Cardiac muscle cell (in vitro differentiated cells and primary cell): Measurements from ENCODE around the gene SLC38A7. TPM values are rescaled to one million over a fixed set of nuclear protein-coding genes. Genes with fewer than 3 reads are reported as not detected.

ENCODE experiments used
- DNase-seq, 2 donors: peaks; one replicate each; pipeline versions ENCODE4 v3.0.0 to v3.0.0-alpha.2; 2010 to 2017; ENCODE audit warnings: low read depth in 1 of 2, low spot score in 1 of 2
- H3K27ac ChIP-seq: fragments of 200-600 bp; sonication (generic); 2 replicates; pipeline ENCODE4 v1.5.1; 2016
- H3K27me3 ChIP-seq: fragments of 200-600 bp; sonication (generic); 2 replicates; pipeline ENCODE4 v1.6.0; 2016; ENCODE audit warnings: control low read depth
- H3K36me3 ChIP-seq: fragments of 200-600 bp; sonication (generic); 2 replicates; pipeline ENCODE4 v1.5.1; 2016; ENCODE audit warnings: control low read depth
- H3K4me1 ChIP-seq: fragments of 200-600 bp; sonication (generic); 2 replicates; pipeline ENCODE4 v1.8.1; 2017; ENCODE audit warnings: low read depth, mild to moderate bottlenecking, mixed run types
- H3K4me3 ChIP-seq: fragments of 200-600 bp; sonication (generic); 2 replicates; pipeline ENCODE4 v1.5.1; 2016; ENCODE audit warnings: mild to moderate bottlenecking
- H3K9me3 ChIP-seq: fragments of 200-600 bp; sonication (generic); 2 replicates; pipeline ENCODE4 v1.5.1; 2017; ENCODE audit warnings: low read depth, mild to moderate bottlenecking, control low read depth
- polyA plus RNA-seq: library from polyadenylated mRNA; unstranded; fragments of >200 nt; fragmentation: Nextera tagmentation; extraction: Ambion mirVana; gene quantifications from 2 replicates; pipeline ENCODE4 v1.2.1, GENCODE V29; 2016
- total RNA-seq: library from RNA; depleted of rRNA; stranded (reverse); fragments of >200 nt; gene quantifications from 2 replicates; pipeline ENCODE4 v1.2.3, GENCODE V29; 2016
- TF ChIP-seq, protein P1 (sequence below): IDR thresholded peaks from 2 replicates; pipeline ENCODE4 v1.5.1; 2012; ENCODE audit warnings: low read depth, mild to moderate bottlenecking, low read length

The SLC38A7 gene
- total and polyA plus RNA-seq, 2 experiments from 2014 or later, result 12.2 to 22.4 TPM

DNA sequence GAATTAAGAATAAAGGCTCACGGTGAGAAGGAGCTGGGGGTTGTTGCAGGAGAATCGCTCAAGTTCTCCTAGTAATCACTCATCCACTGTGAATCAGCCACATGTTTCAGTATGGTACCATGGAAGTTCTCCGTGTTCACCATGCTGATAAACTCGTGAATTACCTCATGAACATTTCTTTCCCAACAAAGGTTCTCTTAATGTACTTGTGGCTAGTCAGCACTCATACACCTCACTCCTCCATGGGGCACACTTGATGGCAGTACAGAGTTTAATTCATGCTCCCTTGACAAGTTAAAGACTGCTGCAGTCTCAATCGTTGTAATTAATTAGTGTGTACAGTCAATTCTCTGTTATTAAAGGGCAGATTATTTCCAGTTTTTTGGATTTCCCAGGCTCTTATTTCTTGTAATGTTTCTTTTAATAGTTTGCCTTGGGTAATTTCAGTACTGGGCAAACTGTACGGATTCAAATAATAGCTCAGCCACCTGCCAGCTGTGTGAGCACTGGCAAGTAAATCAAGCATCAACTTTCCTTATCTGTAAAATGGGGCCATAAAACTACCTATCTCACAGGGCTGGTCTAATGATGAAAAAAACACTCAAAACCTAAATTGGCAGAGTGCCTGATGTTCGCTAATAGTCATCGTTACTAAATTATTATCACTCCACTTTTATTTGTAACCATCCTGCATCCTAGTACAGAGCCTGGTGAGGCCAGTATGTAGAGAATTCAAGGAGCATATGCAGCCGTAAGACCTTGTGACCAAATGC lies 43.4 kb upstream of the SLC38A7 start:
- Histone ChIP-seq H3K9me3 (no peaks in the 10 kb centered on the region), H3K4me1 (peaks cover 19% of the 10 kb centered on the region), H3K27ac (no peak overlapping the region), H3K36me3 (peaks cover 4% of the 10 kb centered on the region), H3K4me3 (no peak overlapping the region), H3K27me3 (no peaks in the 10 kb centered on the region)
- no peak for DNase-seq
- TF ChIP-seq, protein P1, sequence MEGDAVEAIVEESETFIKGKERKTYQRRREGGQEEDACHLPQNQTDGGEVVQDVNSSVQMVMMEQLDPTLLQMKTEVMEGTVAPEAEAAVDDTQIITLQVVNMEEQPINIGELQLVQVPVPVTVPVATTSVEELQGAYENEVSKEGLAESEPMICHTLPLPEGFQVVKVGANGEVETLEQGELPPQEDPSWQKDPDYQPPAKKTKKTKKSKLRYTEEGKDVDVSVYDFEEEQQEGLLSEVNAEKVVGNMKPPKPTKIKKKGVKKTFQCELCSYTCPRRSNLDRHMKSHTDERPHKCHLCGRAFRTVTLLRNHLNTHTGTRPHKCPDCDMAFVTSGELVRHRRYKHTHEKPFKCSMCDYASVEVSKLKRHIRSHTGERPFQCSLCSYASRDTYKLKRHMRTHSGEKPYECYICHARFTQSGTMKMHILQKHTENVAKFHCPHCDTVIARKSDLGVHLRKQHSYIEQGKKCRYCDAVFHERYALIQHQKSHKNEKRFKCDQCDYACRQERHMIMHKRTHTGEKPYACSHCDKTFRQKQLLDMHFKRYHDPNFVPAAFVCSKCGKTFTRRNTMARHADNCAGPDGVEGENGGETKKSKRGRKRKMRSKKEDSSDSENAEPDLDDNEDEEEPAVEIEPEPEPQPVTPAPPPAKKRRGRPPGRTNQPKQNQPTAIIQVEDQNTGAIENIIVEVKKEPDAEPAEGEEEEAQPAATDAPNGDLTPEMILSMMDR, result no peak

DNA sequence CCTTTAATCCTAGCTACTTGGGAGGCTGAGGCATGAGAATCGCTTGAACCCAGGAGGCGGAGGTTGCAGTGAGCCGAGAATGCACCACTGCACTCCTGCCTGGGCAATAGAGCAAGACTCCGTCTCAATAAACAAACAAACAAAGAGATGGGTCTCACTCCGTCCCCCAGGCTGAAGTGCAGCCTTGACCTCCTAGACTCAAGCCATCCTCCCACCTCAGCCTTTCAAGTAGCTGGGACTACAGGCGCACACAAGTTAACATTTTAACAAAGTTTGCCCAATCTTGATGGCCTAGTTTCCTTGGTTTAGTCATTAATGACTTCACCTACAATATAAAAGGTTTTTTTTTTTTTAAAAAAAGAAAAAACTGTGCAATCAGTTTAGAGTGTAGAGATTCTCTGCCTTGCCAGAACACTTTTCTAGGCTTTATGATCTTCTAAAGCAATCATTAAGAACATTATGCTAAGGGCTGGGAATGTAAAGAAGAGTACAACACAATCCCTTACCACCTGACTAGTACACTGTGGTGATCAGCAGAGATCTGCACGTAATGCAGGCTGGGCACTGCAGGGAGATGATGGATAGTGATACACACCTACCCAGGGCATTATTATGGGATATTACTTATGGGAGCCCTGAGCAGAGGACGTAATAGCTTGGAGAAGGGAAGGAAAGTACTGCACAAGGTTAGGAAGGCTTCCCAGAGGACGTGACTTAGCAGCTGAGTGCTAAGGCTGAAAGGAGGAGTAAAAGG lies 42.6 kb upstream of the SLC38A7 start:
- Histone ChIP-seq H3K27me3 (no peaks in the 10 kb centered on the region), H3K36me3 (peaks cover 12% of the 10 kb centered on the region), H3K4me1 (peaks cover 15% of the 10 kb centered on the region), H3K9me3 (no peaks in the 10 kb centered on the region), H3K4me3 (no peak overlapping the region), H3K27ac (no peak overlapping the region)
- no peak for DNase-seq
- TF ChIP-seq, protein P1, result no peak

DNA sequence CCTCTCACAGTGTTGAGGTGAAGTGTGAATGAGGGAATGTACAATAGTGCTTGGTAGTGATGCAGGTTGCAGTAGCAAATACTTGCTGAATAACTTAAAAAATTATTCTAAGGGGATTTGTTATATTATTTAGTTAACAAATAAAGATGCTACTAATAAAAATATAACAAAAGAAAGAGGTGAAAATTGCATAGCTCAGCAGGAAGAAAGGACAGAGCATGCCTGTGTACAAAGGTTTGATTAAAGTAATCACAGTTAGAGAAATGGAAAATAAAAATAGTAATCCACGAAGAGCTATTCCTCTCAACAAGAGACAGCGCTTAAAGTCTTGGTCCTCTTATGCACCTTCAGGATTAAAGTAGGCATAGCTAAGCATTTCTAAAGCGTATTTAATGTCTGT lies 38.5 kb upstream of the SLC38A7 start:
- Histone ChIP-seq H3K27ac (no peak overlapping the region), H3K4me1 (no peaks in the 10 kb centered on the region)
- TF ChIP-seq, protein P1, result no peak

DNA sequence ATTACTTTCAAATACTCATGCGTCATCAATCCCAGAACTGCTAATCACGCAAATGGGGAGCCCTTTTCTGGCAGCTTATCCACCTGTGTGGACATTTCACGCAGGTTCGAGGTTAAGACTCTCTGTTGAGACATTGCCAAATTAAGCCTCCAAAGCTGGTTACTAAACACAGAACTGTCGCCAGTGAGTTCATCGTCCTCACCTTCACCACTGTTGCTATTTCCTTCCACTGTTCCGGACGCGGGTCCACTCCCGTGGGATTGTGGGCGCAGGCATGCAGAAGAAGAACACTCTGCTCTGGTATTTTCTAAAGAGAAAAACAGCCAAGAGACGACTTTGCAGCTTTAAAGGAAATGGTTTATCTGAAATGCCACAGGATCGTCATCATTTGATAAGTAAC lies 33.4 kb upstream of the SLC38A7 start:
- Histone ChIP-seq H3K27me3 (no peaks in the 10 kb centered on the region), H3K4me1 (no peaks in the 10 kb centered on the region), H3K9me3 (no peaks in the 10 kb centered on the region), H3K36me3 (peaks cover 88% of the 10 kb centered on the region), H3K27ac (no peak overlapping the region), H3K4me3 (no peak overlapping the region)
- TF ChIP-seq, protein P1, result no peak
- no peak for DNase-seq

More for the DNA sequence above, 38.5 kb upstream of the SLC38A7 start:
- Histone ChIP-seq H3K27me3 (no peaks in the 10 kb centered on the region), H3K36me3 (peaks cover 50% of the 10 kb centered on the region), H3K9me3 (no peaks in the 10 kb centered on the region), H3K4me3 (no peak overlapping the region)
- DNase-seq, result no peak

DNA sequence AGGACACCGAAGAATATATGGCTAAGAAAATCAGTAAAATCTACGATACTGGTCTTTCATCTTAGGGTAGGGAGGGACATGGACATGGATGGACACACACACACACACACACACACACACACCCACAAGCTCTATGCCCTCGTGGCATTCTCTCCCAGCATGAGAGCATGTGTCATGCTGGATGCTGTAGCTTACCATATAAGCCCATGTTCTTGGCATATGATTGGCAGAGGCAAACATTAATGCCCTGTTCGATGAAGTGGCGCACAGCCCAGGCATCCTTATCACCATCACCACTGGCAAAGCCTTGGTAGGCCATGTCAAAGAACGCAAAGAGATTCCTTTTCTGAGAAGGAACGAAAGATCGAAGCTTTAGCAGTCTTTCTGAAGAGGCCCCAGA lies 31.9 kb upstream of the SLC38A7 start:
- no peak for DNase-seq
- Histone ChIP-seq H3K27ac (no peak overlapping the region), H3K36me3 (peaks cover 80% of the 10 kb centered on the region), H3K4me1 (no peaks in the 10 kb centered on the region), H3K27me3 (no peaks in the 10 kb centered on the region), H3K4me3 (no peak overlapping the region), H3K9me3 (no peaks in the 10 kb centered on the region)
- TF ChIP-seq, protein P1, result no peak
